ENCODE data around the gene NUMA1.

NUMA1 gene

GRCh38 chr11:71995726-71996291 lies 84.5 kb downstream of the NUMA1 start:
- POLR2A ChIA-PET = no interaction called here
- CTCF ChIA-PET = no interaction called here
- DNase-seq (ENCODE audit: extremely low spot score) = no peak
- TF ChIP-seq ARNT (IDR thresholded peaks at IDR 0.05) (no peak), FOXA1 (IDR thresholded peaks at IDR 0.05) (no peak), TARDBP (IDR thresholded peaks at IDR 0.05) (no peak), SUZ12 (IDR thresholded peaks at IDR 0.05) (no peak), FOXK2 (IDR thresholded peaks at IDR 0.05) (no peak), LEF1 (IDR thresholded peaks at IDR 0.05; ENCODE audit: borderline replicate concordance) (no peak), ZNF384 (IDR thresholded peaks at IDR 0.05) (no peak), BHLHE40 (IDR thresholded peaks at IDR 0.05; ENCODE audit: borderline replicate concordance) (no peak), ELF4 (IDR thresholded peaks at IDR 0.05) (no peak)

- ChIA-PET POLR2A (no interaction called here), CTCF (no interaction called here)
- TF ChIP-seq SUZ12 (IDR thresholded peaks at IDR 0.05) (no peak), BHLHE40 (IDR thresholded peaks at IDR 0.05; ENCODE audit: borderline replicate concordance) (no peak)
- no peak for DNase-seq (ENCODE audit: extremely low spot score)
Measured at GRCh38 chr11:71994786-71995185, 85.6 kb downstream of the NUMA1 start.

GRCh38 chr11:71992136-71992730 lies 88.1 kb downstream of the NUMA1 start:
- POLR2A ChIA-PET = no interaction called here
- no peak for DNase-seq (ENCODE audit: extremely low spot score)
- CTCF ChIA-PET = no interaction called here
- no peak for TF ChIP-seq SUZ12 (IDR thresholded peaks at IDR 0.05)
- no peak for TF ChIP-seq PKNOX1 (IDR thresholded peaks at IDR 0.05)
- no peak for TF ChIP-seq ZNF384 (IDR thresholded peaks at IDR 0.05)
- TF ChIP-seq FOXK2 (IDR thresholded peaks at IDR 0.05) = no peak
- no peak for TF ChIP-seq TARDBP (IDR thresholded peaks at IDR 0.05)
- TF ChIP-seq FOXM1 (IDR thresholded peaks at IDR 0.05; ENCODE audit: borderline replicate concordance) = no peak
- no peak for TF ChIP-seq ELF4 (IDR thresholded peaks at IDR 0.05)
- no peak for TF ChIP-seq L3MBTL2 (conservative IDR thresholded peaks at IDR 0.05)
- TF ChIP-seq FOXA1 (IDR thresholded peaks at IDR 0.05) = no peak

- ChIA-PET POLR2A (no interaction called here), CTCF (no interaction called here)
- DNase-seq (ENCODE audit: extremely low spot score) = no peak
- TF ChIP-seq HDGF (IDR thresholded peaks at IDR 0.05; ENCODE audit: borderline replicate concordance) (no peak), ARNT (IDR thresholded peaks at IDR 0.05) (no peak), NFRKB (IDR thresholded peaks at IDR 0.05) (no peak), ZNF384 (IDR thresholded peaks at IDR 0.05) (no peak), LEF1 (IDR thresholded peaks at IDR 0.05; ENCODE audit: borderline replicate concordance) (no peak), PKNOX1 (IDR thresholded peaks at IDR 0.05) (no peak), FOXM1 (IDR thresholded peaks at IDR 0.05; ENCODE audit: borderline replicate concordance) (no peak), FOXK2 (IDR thresholded peaks at IDR 0.05) (no peak), TARDBP (IDR thresholded peaks at IDR 0.05) (no peak), L3MBTL2 (conservative IDR thresholded peaks at IDR 0.05) (no peak), SUZ12 (IDR thresholded peaks at IDR 0.05) (no peak), FOXA1 (IDR thresholded peaks at IDR 0.05) (no peak), BHLHE40 (IDR thresholded peaks at IDR 0.05; ENCODE audit: borderline replicate concordance) (no peak), SP1 (IDR thresholded peaks at IDR 0.05) (no peak), CTBP1 (IDR thresholded peaks at IDR 0.05; ENCODE audit: borderline replicate concordance) (no peak), ELF4 (IDR thresholded peaks at IDR 0.05) (no peak)
Measured at GRCh38 chr11:71991494-71991893, 88.8 kb downstream of the NUMA1 start.

- DNase-seq (ENCODE audit: extremely low spot score) = no peak
- ChIA-PET POLR2A (no interaction called here), CTCF (no interaction called here)
- TF ChIP-seq ELF4 (IDR thresholded peaks at IDR 0.05) (no peak), PKNOX1 (IDR thresholded peaks at IDR 0.05) (no peak), HDGF (IDR thresholded peaks at IDR 0.05; ENCODE audit: borderline replicate concordance) (no peak), LEF1 (IDR thresholded peaks at IDR 0.05; ENCODE audit: borderline replicate concordance) (no peak), SP1 (IDR thresholded peaks at IDR 0.05) (no peak), L3MBTL2 (conservative IDR thresholded peaks at IDR 0.05) (no peak), FOXM1 (IDR thresholded peaks at IDR 0.05; ENCODE audit: borderline replicate concordance) (no peak)
Measured at GRCh38 chr11:71990701-71991100, 89.6 kb downstream of the NUMA1 start.

GRCh38 chr11:71988050-71988449 lies 92.3 kb downstream of the NUMA1 start:
- TF ChIP-seq FOXK2 (IDR thresholded peaks at IDR 0.05) (no peak), FOXM1 (IDR thresholded peaks at IDR 0.05; ENCODE audit: borderline replicate concordance) (no peak), NFRKB (IDR thresholded peaks at IDR 0.05) (no peak)
- ChIA-PET CTCF (interaction anchor here (0.6 kb wide), 1 partner anchor 10 kb away, joined by 3 read pairs; no protein-coding TSS in a partner anchor), POLR2A (no interaction called here)
- DNase-seq (ENCODE audit: extremely low spot score) = no peak

GRCh38 chr11:71987521-71987920 lies 92.8 kb downstream of the NUMA1 start:
- DNase-seq (ENCODE audit: extremely low spot score) = no peak
- no peak for TF ChIP-seq SUZ12 (IDR thresholded peaks at IDR 0.05)
- no peak for TF ChIP-seq FOXK2 (IDR thresholded peaks at IDR 0.05)
- no peak for TF ChIP-seq FOXA1 (IDR thresholded peaks at IDR 0.05)
- no peak for TF ChIP-seq ARNT (IDR thresholded peaks at IDR 0.05)
- TF ChIP-seq L3MBTL2 (conservative IDR thresholded peaks at IDR 0.05) = no peak
- no peak for TF ChIP-seq TARDBP (IDR thresholded peaks at IDR 0.05)
- no peak for TF ChIP-seq NFRKB (IDR thresholded peaks at IDR 0.05)
- TF ChIP-seq ZNF384 (IDR thresholded peaks at IDR 0.05) = no peak
- no peak for TF ChIP-seq PKNOX1 (IDR thresholded peaks at IDR 0.05)
- TF ChIP-seq BHLHE40 (IDR thresholded peaks at IDR 0.05; ENCODE audit: borderline replicate concordance) = no peak
- TF ChIP-seq ELF4 (IDR thresholded peaks at IDR 0.05) = no peak
- TF ChIP-seq CTBP1 (IDR thresholded peaks at IDR 0.05; ENCODE audit: borderline replicate concordance) = no peak
- TF ChIP-seq HDGF (IDR thresholded peaks at IDR 0.05; ENCODE audit: borderline replicate concordance) = no peak
- CTCF ChIA-PET = interaction anchor here (0.6 to 1.6 kb wide), 2 partner anchors 9 to 11 kb away, joined by 3 to 5 read pairs; no protein-coding TSS in a partner anchor
- POLR2A ChIA-PET = no interaction called here

All from HEK293T (cell line).